ENCODE results near the gene GAS7.
"Not testable (repeated sequence)": the region's sequence is repeated elsewhere in the genome, so short reads cannot be mapped to it uniquely, and the experiment has no call there.

GAS7 gene

GRCh38 chr17:9942885-9943284, 255.5 kb downstream of the GAS7 start:
- DNase-seq (ENCODE audit: low read depth) = no peak

- no peak for DNase-seq (ENCODE audit: low read depth)
Measured at GRCh38 chr17:9941305-9941704, 257.1 kb downstream of the GAS7 start.

GRCh38 chr17:9940841-9941240, 257.6 kb downstream of the GAS7 start:
- no peak for DNase-seq (ENCODE audit: low read depth)

GRCh38 chr17:9938764-9939163, 259.6 kb downstream of the GAS7 start:
- no peak for DNase-seq (ENCODE audit: low read depth)

GRCh38 chr17:9937901-9938300, 260.5 kb downstream of the GAS7 start:
- no peak for DNase-seq (ENCODE audit: low read depth)

- DNase-seq (ENCODE audit: low read depth) = no peak
Measured at GRCh38 chr17:9937241-9937761, 261.1 kb downstream of the GAS7 start.

GRCh38 chr17:9936095-9936494, 262.3 kb downstream of the GAS7 start:
- no peak for DNase-seq (ENCODE audit: low read depth)

GRCh38 chr17:9935408-9935807, 263.0 kb downstream of the GAS7 start:
- DNase-seq (ENCODE audit: low read depth) = no peak

GRCh38 chr17:9934331-9934730, 264.1 kb downstream of the GAS7 start:
- no peak for DNase-seq (ENCODE audit: low read depth)

- no peak for DNase-seq (ENCODE audit: low read depth)
Measured at GRCh38 chr17:9932491-9932890, 265.9 kb downstream of the GAS7 start.

- no peak for DNase-seq (ENCODE audit: low read depth)
Measured at GRCh38 chr17:9931144-9931741, 267.2 kb downstream of the GAS7 start.

GRCh38 chr17:9929871-9930270, 268.5 kb downstream of the GAS7 start:
- DNase-seq (ENCODE audit: low read depth) = no peak

GRCh38 chr17:9928601-9929333, 269.6 kb downstream of the GAS7 start:
- peak; percentile 61 for DNase-seq (ENCODE audit: low read depth)

GRCh38 chr17:9926150-9926804, 272.1 kb downstream of the GAS7 start:
- no peak for DNase-seq (ENCODE audit: low read depth)

GRCh38 chr17:9925457-9925856, 272.9 kb downstream of the GAS7 start:
- no peak for DNase-seq (ENCODE audit: low read depth)

- DNase-seq (ENCODE audit: low read depth) = peak; percentile 35
Measured at GRCh38 chr17:9924735-9925191, 273.6 kb downstream of the GAS7 start.

- DNase-seq (ENCODE audit: low read depth) = no peak
Measured at GRCh38 chr17:9922012-9922848, 276.2 kb downstream of the GAS7 start.

GRCh38 chr17:9921216-9921615, 277.2 kb downstream of the GAS7 start:
- DNase-seq (ENCODE audit: low read depth) = not testable (repeated sequence)

- DNase-seq (ENCODE audit: low read depth) = no peak
Measured at GRCh38 chr17:9918804-9919352, 279.5 kb downstream of the GAS7 start.

GRCh38 chr17:9918352-9918751, 280.1 kb downstream of the GAS7 start:
- no peak for DNase-seq (ENCODE audit: low read depth)

GRCh38 chr17:9917801-9918200, 280.6 kb downstream of the GAS7 start:
- no peak for DNase-seq (ENCODE audit: low read depth)

GRCh38 chr17:9917131-9917530, 281.3 kb downstream of the GAS7 start:
- no peak for DNase-seq (ENCODE audit: low read depth)
